SJSA1 (cell line): ENCODE measurements around the gene VOPP1. TPM values are rescaled to one million over a fixed set of nuclear protein-coding genes. Genes with fewer than 3 reads are reported as not detected.

Source experiments
- DNase-seq, 2 experiments: peaks; one replicate each; pipeline ENCODE4 v3.0.0-alpha.2; 2015 to 2020; ENCODE audit warnings: low spot score in 2 of 2, low read depth in 1 of 2
- H3K27ac ChIP-seq: fragments of 250-450 bp; sonication (Bioruptor Pico); 2 replicates; pipeline ENCODE4 v1.5.1; 2020; ENCODE audit warnings: mild to moderate bottlenecking, moderate library complexity
- H3K27me3 ChIP-seq: fragments of 250-450 bp; sonication (Bioruptor Pico); replicated peaks from 2 replicates; pipeline ENCODE4 v1.5.1; 2020; ENCODE audit warnings: mild to moderate bottlenecking, moderate library complexity
- H3K36me3 ChIP-seq: fragments of 250-450 bp; sonication (Bioruptor Pico); 2 replicates; pipeline ENCODE4 v1.5.1; 2020; ENCODE audit warnings: mild to moderate bottlenecking
- H3K4me1 ChIP-seq: fragments of 250-450 bp; sonication (Bioruptor Pico); replicated peaks from 2 replicates; pipeline ENCODE4 v1.6.1; 2021; ENCODE audit warnings: mild to moderate bottlenecking
- H3K4me3 ChIP-seq: fragments of 250-450 bp; sonication (Bioruptor Pico); 2 replicates; pipeline ENCODE4 v1.5.1; 2020; ENCODE audit warnings: mild to moderate bottlenecking
- H3K9me3 ChIP-seq: fragments of 250-450 bp; sonication (Bioruptor Pico); replicated peaks from 2 replicates; pipeline ENCODE4 v1.5.1; 2020; ENCODE audit warnings: mild to moderate bottlenecking
- total RNA-seq: library from RNA; depleted of rRNA; stranded (reverse); fragments of >200 nt; shearing (Covaris generic); gene quantifications from 2 replicates; pipeline ENCODE4 v1.2.3, GENCODE V29; 2014

The VOPP1 gene
- total RNA-seq, 1 experiment from 2014 or later = 107 TPM

DNA sequence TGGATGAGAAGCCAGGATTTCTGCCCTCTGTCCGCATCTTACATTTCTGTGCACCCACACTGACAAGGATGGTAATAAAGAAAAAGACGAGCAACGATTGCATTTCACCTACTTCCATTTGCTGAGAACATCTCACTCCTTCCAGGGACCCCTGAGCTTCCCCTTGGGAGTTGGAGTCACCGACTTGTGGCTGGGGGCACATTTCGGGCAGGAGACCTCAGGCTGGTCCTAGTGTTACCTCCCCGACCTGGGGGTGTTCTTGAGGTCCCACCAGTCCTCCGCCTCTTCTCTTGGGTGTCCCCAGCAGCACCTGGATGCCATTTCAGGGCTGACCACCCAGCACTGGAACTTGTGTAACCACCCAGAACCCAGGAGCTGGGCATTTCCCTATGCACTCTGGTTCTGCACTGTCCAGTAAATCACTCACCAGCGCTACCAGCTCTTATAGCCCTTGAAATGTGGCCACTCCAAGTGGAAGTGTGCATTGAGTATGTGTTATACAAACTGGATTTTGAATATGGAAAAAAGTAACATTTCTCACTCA is 122.2 kb downstream of the VOPP1 start:
- Histone ChIP-seq H3K27ac (no peak overlapping the region), H3K27me3 (no peaks in the 10 kb centered on the region), H3K36me3 (peaks cover 6% of the 10 kb centered on the region; the same call in 1 of the 2 replicates), H3K4me1 (0 out of 2 replicates have a peak, but pooled peaks cover 4% of the 10 kb centered on the region), H3K4me3 (no peak overlapping the region), H3K9me3 (peaks cover 2% of the 10 kb centered on the region; the same call in 1 of the 2 replicates)
- no peak for DNase-seq

DNA sequence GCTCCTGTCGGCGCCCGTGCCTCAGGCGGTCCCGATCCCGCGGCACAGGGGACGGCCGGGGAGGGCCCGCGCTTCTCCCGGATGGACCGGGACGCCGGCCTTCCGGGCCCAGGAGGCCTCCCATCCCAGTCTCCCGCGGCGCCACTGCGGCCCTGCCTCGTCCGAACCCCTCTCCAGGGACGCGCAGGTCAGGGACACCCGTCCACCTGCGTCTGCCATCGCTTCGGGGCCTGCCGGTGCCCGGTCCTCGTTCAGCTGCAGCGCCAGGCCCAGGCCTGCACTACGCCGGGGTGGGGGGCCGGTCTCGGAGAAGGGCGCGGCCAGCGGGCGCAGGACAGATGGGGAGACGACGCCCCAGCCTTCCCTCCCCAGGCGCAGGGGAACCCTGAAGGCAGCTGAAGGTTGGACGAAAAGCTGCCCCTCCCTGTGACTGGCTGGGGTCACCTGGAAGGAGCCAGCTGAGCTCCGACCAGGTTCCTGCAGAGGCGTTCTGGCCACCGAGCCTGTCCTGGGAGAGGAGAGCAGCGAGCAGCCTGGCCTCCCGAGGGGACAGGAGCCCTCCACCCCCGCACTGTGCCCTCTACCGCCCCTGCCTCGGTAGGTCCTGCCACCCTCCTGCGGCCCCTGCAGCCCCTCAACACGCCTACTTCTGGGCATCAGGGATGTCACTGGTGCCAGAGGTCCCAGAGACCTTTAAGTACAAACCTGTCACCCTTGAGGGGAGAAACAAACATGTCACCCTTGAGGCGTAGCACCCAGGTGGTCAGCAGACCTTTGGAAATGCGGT is 122.9 kb downstream of the VOPP1 start:
- Histone ChIP-seq H3K9me3 (peaks cover 2% of the 10 kb centered on the region; the same call in 1 of the 2 replicates), H3K36me3 (peaks cover 6% of the 10 kb centered on the region; the same call in 1 of the 2 replicates), H3K4me3 (no peak overlapping the region), H3K27ac (no peak overlapping the region), H3K4me1 (0 out of 2 replicates have a peak, but pooled peaks cover 4% of the 10 kb centered on the region), H3K27me3 (no peaks in the 10 kb centered on the region)
- no peak for DNase-seq

- Histone ChIP-seq H3K4me3 (no peak overlapping the region), H3K27ac (no peak overlapping the region), H3K27me3 (no peaks in the 10 kb centered on the region), H3K4me1 (0 out of 2 replicates have a peak, but pooled peaks cover 4% of the 10 kb centered on the region), H3K36me3 (peaks cover 6% of the 10 kb centered on the region; the same call in 1 of the 2 replicates), H3K9me3 (peaks cover 2% of the 10 kb centered on the region; the same call in 1 of the 2 replicates)
- DNase-seq = no peak
Observed at GRCh38 chr7:55448526-55448925, 123.8 kb downstream of the VOPP1 start.

DNA sequence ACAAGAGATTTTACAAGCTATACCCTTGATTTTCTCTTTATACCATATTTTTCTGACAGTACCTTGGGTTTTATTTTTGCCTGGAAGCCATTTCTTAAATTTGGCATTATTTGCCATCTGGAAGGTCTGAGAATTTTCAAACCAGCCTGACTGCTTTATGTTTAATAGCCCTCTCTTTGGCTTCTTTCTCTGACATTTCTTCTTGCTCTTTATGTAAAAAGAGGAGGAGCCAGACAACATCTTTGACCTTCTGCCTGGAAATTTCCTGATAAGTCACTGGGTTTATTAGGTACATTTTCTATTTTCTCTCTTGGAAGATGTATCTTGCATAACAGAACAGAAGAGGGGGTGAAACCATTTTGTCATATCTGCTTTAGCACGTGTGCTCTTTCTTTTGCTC is 127.5 kb downstream of the VOPP1 start:
- no peaks in the 10 kb centered on the region for H3K27me3 ChIP-seq
- no peak for DNase-seq

GRCh38 chr7:55441774-55442522 is 130.4 kb downstream of the VOPP1 start:
- Histone ChIP-seq H3K27ac (no peak overlapping the region), H3K4me3 (no peak overlapping the region), H3K9me3 (peaks cover 2% of the 10 kb centered on the region; the same call in 1 of the 2 replicates), H3K4me1 (peaks cover 32% of the 10 kb centered on the region), H3K36me3 (no peaks in the 10 kb centered on the region), H3K27me3 (no peaks in the 10 kb centered on the region)
- peak in 1 of 2 experiments; percentile 44 for DNase-seq

More for the DNA sequence above, 127.5 kb downstream of the VOPP1 start:
- H3K36me3 ChIP-seq = no peaks in the 10 kb centered on the region; the same call in 1 of the 2 replicates
- H3K4me3 ChIP-seq = no peak overlapping the region
- H3K27ac ChIP-seq = no peak overlapping the region
- H3K9me3 ChIP-seq = peaks cover 2% of the 10 kb centered on the region; the same call in 1 of the 2 replicates
- H3K4me1 ChIP-seq = peaks cover 19% of the 10 kb centered on the region

DNA sequence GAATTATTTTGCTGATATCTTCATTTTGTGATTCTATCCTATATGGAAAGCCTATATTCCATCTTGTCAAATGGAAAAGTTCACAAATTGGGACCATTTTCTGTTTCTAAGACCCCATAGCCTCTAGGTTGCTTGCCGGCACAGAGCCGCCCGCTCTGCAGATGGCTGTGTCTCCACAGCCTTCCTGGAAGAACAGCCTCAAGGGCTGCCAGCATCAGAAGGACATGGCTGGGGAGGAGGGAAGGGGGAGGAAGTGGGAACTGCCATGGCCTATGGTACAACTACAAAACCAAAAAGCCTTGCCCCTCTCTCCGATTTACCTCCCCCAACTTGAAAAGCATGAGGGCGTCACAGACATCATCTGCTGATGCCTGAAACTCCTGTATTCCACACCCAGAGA is 131.3 kb downstream of the VOPP1 start:
- Histone ChIP-seq H3K27ac (no peak overlapping the region), H3K4me1 (peaks cover 32% of the 10 kb centered on the region), H3K4me3 (no peak overlapping the region), H3K27me3 (no peaks in the 10 kb centered on the region), H3K36me3 (no peaks in the 10 kb centered on the region), H3K9me3 (peaks cover 2% of the 10 kb centered on the region; the same call in 1 of the 2 replicates)
- DNase-seq = no peak

- DNase-seq = no peak
- Histone ChIP-seq H3K36me3 (no peaks in the 10 kb centered on the region), H3K27me3 (no peaks in the 10 kb centered on the region), H3K4me3 (no peak overlapping the region), H3K4me1 (peaks cover 29% of the 10 kb centered on the region), H3K27ac (no peak overlapping the region), H3K9me3 (no peaks in the 10 kb centered on the region)
Observed at GRCh38 chr7:55440040-55440690, 132.1 kb downstream of the VOPP1 start.

- Histone ChIP-seq H3K27ac (no peak overlapping the region), H3K36me3 (no peaks in the 10 kb centered on the region), H3K4me1 (peaks cover 28% of the 10 kb centered on the region), H3K27me3 (no peaks in the 10 kb centered on the region), H3K9me3 (no peaks in the 10 kb centered on the region), H3K4me3 (no peak overlapping the region)
- DNase-seq = no peak
Observed at GRCh38 chr7:55439627-55440026, 132.7 kb downstream of the VOPP1 start.

DNA sequence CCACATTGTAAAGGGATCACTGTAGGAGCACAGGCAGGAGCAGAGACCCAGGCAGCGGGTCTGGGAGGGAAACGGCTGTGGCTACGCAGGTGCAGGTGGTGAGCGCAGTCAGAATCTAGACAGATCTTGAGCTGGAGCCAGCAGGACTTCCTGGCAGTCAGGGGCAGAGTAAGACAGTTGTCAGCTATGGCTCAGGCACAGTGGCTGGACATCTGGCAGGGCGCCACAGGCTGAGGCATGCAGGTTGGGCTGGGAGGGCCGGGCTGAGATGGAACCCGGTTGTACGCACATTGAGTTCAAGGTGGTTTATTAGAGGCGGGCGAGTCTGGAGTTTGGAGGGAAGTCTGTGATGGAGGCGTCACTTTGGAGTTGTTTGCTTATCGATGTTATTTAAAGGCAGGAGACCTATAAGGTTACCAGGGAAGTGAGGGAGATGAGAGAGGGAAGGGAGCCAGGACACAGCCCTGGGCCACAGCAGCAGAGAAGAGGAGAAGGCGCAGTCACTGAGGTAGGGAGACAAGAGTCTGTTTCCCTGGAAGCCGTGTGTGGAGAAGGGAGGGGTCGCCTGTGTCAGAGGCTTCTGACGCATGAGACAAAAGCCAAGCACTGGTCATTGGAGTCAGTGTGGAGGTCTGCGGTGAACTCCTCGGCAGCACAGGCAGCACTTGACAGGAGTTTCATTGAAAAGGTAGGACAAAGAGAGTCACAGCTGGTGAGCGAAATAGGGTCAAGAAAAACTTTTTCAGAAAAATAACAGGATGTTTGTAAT is 133.4 kb downstream of the VOPP1 start:
- Histone ChIP-seq H3K27ac (no peak overlapping the region), H3K27me3 (no peaks in the 10 kb centered on the region), H3K4me3 (no peak overlapping the region), H3K36me3 (no peaks in the 10 kb centered on the region), H3K9me3 (no peaks in the 10 kb centered on the region), H3K4me1 (peaks cover 28% of the 10 kb centered on the region)
- DNase-seq = no peak

DNA sequence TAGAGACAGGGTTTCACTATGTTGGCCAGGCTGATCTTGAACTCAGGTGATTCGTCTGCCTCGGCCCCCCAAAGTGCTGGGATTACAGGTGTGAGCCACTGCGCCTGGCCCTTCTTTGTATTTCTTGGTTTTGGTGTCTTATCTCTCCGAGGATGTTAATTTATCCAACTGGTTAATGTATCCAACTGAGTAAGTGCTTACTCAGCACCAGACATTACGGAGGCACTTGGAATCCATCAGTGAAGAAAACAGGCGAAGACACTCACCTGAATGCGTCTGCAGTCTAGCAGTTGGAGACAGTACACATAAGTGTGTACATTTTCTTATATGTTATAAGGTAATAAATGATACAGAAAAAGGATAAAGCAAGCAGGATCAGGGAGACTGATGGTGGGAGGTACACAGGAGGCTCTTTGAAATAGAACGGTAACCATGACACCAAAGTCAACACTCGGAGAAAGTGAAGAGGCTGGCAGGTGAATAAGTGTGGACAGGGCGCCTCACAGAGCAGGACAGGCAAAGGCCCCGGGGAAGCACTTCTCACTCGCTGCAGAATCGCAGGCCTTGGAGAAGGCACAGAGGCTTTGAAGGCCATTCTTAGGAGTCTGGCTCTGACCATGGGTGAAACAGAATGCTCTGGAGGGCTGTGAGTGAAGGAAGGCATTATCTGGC is 134.1 kb downstream of the VOPP1 start:
- Histone ChIP-seq H3K4me1 (peaks cover 32% of the 10 kb centered on the region), H3K27me3 (no peaks in the 10 kb centered on the region), H3K36me3 (no peaks in the 10 kb centered on the region), H3K4me3 (no peak overlapping the region), H3K9me3 (no peaks in the 10 kb centered on the region), H3K27ac (no peak overlapping the region)
- DNase-seq = no peak

DNA sequence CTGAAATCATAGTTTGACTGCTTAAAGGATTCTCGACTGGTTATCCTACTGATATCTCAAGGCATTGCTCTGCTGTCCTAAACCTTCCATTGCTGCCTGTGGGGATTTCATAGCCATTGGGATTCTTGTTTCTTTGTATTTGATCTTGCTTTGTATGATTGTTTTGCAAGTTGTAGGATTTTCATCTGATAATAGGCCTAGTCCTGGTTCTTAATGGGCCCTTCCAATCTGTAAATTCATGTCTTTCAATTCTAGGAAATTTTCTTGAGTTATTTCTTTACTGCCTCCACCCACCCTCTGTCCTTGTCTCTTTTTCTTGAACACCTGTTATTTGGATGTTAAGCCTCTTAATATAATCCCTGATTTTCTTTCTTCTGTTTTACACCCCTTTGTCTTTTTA is 134.9 kb downstream of the VOPP1 start:
- Histone ChIP-seq H3K4me3 (no peak overlapping the region), H3K4me1 (peaks cover 40% of the 10 kb centered on the region), H3K36me3 (no peaks in the 10 kb centered on the region), H3K9me3 (no peaks in the 10 kb centered on the region), H3K27ac (no peak overlapping the region), H3K27me3 (no peaks in the 10 kb centered on the region)
- no peak for DNase-seq

GRCh38 chr7:55436457-55436856 is 135.8 kb downstream of the VOPP1 start:
- H3K36me3 ChIP-seq = no peaks in the 10 kb centered on the region
- no peak for DNase-seq
- no peaks in the 10 kb centered on the region for H3K9me3 ChIP-seq
- no peak overlapping the region for H3K4me3 ChIP-seq
- no peak overlapping the region for H3K27ac ChIP-seq
- peaks cover 33% of the 10 kb centered on the region for H3K4me1 ChIP-seq
- H3K27me3 ChIP-seq = no peaks in the 10 kb centered on the region
